ENCODE measurements around the gene HDGF.
A peak's percentile ranks its signal among the peaks of the same experiment; 100 is the strongest.

Gene HDGF
- total RNA-seq: 89.8 to 184 reads per million in 2 donors

- no peak for DNase-seq
Measured at GRCh38 chr1:156751451-156751756, at the start of gene HDGF. Gene HDGF, minus strand, starts transcription at chr1:156751675. Its CDS starts 246 bp downstream, at chr1:156751429.

GRCh38 chr1:156797212-156797871, 45.9 kb upstream of the HDGF start:
- DNase-seq: peak; percentile 46

GRCh38 chr1:156796340-156797097, 45.0 kb upstream of the HDGF start:
- DNase-seq: no peak

GRCh38 chr1:156795787-156796186, 44.3 kb upstream of the HDGF start:
- DNase-seq: no peak

- DNase-seq: no peak
Measured at GRCh38 chr1:156795374-156795733, 43.9 kb upstream of the HDGF start.

GRCh38 chr1:156794506-156795373, 43.3 kb upstream of the HDGF start:
- DNase-seq: no peak

- DNase-seq: no peak
Measured at GRCh38 chr1:156789621-156790318, 38.3 kb upstream of the HDGF start.

GRCh38 chr1:156788136-156788535, 36.7 kb upstream of the HDGF start:
- DNase-seq: no peak

GRCh38 chr1:156786640-156787039, 35.2 kb upstream of the HDGF start:
- DNase-seq: no peak

- DNase-seq: no peak
Measured at GRCh38 chr1:156785458-156785857, 34.0 kb upstream of the HDGF start.

- no peak for DNase-seq
Measured at GRCh38 chr1:156781585-156782186, 30.2 kb upstream of the HDGF start.

GRCh38 chr1:156777573-156777972, 26.1 kb upstream of the HDGF start:
- DNase-seq: no peak

GRCh38 chr1:156776942-156777341, 25.5 kb upstream of the HDGF start:
- DNase-seq: no peak

GRCh38 chr1:156775799-156776198, 24.3 kb upstream of the HDGF start:
- DNase-seq: no peak

- no peak for DNase-seq
Measured at GRCh38 chr1:156773607-156774006, 22.1 kb upstream of the HDGF start.

- DNase-seq: no peak
Measured at GRCh38 chr1:156772728-156773497, 21.4 kb upstream of the HDGF start.

- no peak for DNase-seq
Measured at GRCh38 chr1:156772222-156772621, 20.7 kb upstream of the HDGF start.

- DNase-seq: no peak
Measured at GRCh38 chr1:156768610-156769295, 17.3 kb upstream of the HDGF start.

- peak; percentile 45 for DNase-seq
Measured at GRCh38 chr1:156767879-156768604, 16.6 kb upstream of the HDGF start.

GRCh38 chr1:156767101-156767878, 15.8 kb upstream of the HDGF start, which contains the start of gene PRCC:
Gene PRCC, plus strand, starts transcription at chr1:156767535. Its CDS starts 237 bp downstream, at chr1:156767772.
- DNase-seq: peak; percentile 93
